Activated naive CD8-positive, alpha-beta T cell treated with anti-CD3 and anti-CD28 coated beads, Interleukin-2, amount 10 ng/mL, durations not matched to agents 7 days and 5 days (primary cell): ENCODE data around the gene IGSF9B. TPM values are rescaled to one million over a fixed set of nuclear protein-coding genes. Genes with fewer than 3 reads are reported as not detected.
"Not testable (repeated sequence)": the region's sequence is repeated elsewhere in the genome, so short reads cannot be mapped to it uniquely, and the experiment has no call there.

Experiments
- ATAC-seq: fragments of 150-1000 bp; cut with Tn5 transposase; one replicate; pipeline ENCODE4 v1.10.0; 2021; ENCODE audit warnings: low read depth, moderate library complexity
- POLR2A ChIA-PET: fragments of 350-600 bp; sonication (Branson Sonifier 250); formaldehyde crosslinking; loops from one replicate; lab custom pipeline; 2021; ENCODE audit warnings: antibody characterized with exemption; lab: Charles Lee
- DNase-seq: peaks from one replicate; pipeline ENCODE4 v3.0.0; 2021
- H3K27ac Mint-ChIP-seq: one replicate; pipeline ENCODE4 v1.8.0; 2022; ENCODE audit warnings: mild to moderate bottlenecking, mixed read lengths
- H3K27me3 Mint-ChIP-seq: one replicate; pipeline ENCODE4 v1.8.0; 2022; ENCODE audit warnings: mild to moderate bottlenecking, moderate library complexity, mixed read lengths
- H3K36me3 Mint-ChIP-seq: one replicate; pipeline ENCODE4 v1.8.0; 2021; ENCODE audit warnings: mild to moderate bottlenecking, mixed read lengths
- H3K4me1 Mint-ChIP-seq: one replicate; pipeline ENCODE4 v1.8.0; 2021; ENCODE audit warnings: mixed read lengths
- H3K4me3 Mint-ChIP-seq: one replicate; pipeline ENCODE4 v1.8.0; 2022; ENCODE audit warnings: mild to moderate bottlenecking, moderate library complexity, mixed read lengths
- H3K9me3 Mint-ChIP-seq: one replicate; pipeline ENCODE4 v1.8.0; 2021; ENCODE audit warnings: mixed read lengths
- total RNA-seq, 2 experiments: library from RNA; stranded (reverse); gene quantifications; one replicate each; pipeline ENCODE4 v1.2.3, GENCODE V29; 2021

Gene IGSF9B, protein sequence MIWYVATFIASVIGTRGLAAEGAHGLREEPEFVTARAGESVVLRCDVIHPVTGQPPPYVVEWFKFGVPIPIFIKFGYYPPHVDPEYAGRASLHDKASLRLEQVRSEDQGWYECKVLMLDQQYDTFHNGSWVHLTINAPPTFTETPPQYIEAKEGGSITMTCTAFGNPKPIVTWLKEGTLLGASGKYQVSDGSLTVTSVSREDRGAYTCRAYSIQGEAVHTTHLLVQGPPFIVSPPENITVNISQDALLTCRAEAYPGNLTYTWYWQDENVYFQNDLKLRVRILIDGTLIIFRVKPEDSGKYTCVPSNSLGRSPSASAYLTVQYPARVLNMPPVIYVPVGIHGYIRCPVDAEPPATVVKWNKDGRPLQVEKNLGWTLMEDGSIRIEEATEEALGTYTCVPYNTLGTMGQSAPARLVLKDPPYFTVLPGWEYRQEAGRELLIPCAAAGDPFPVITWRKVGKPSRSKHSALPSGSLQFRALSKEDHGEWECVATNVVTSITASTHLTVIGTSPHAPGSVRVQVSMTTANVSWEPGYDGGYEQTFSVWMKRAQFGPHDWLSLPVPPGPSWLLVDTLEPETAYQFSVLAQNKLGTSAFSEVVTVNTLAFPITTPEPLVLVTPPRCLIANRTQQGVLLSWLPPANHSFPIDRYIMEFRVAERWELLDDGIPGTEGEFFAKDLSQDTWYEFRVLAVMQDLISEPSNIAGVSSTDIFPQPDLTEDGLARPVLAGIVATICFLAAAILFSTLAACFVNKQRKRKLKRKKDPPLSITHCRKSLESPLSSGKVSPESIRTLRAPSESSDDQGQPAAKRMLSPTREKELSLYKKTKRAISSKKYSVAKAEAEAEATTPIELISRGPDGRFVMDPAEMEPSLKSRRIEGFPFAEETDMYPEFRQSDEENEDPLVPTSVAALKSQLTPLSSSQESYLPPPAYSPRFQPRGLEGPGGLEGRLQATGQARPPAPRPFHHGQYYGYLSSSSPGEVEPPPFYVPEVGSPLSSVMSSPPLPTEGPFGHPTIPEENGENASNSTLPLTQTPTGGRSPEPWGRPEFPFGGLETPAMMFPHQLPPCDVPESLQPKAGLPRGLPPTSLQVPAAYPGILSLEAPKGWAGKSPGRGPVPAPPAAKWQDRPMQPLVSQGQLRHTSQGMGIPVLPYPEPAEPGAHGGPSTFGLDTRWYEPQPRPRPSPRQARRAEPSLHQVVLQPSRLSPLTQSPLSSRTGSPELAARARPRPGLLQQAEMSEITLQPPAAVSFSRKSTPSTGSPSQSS (N-terminal part only)
- 10 to 100 TPM; 91.8 to 99.7 TPM for total RNA-seq

DNA sequence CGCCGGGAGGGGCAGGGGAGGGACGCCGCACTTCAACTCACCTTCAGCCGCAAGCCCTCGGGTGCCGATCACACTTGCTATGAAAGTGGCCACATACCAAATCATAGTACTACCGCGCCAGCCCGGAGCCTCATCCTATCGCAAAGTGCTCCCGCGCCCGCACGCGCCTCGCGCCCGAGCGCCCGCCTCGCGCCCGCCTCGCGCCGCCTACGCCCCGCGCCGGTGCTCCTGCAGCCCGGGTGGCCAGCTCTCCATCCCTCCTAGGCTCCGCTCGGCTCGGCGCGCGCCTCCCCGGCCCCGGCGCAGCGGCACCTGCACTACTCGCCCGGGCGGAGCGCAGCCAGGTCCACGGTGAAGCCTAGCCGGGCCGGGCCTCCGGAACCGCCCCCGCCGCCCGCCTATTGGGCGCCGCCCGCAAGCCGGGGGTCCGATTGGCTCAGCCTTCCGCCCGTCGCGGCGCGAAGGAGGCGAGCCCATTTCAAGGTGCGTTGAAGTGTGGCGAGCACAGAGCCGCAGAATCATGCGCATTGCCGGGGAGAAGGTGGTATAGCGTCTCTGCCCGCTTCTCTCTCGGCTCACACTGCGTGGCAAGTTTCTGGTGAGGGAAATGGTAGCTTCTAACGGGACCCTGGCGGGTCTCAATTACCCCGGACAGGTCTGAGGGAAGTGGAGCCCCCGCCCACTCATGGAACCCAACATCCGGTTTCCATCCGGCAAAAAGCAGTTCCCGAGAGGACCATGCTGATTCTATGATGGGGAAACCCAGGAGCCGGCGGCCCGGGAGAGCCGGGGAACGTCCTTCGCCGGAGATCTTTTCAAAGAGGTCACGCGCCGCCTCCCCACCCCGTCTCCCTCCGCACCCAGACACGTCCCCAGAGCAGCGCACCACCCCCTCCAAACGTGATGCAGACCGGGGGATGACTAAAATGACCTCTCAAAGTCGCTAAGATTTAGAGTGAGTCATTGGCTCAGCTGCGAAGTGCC is at the start of gene IGSF9B:
Gene IGSF9B, minus strand, starts transcription at position 319 of the 984 bp plus-strand sequence. Its CDS starts 214 bp downstream, at position 105.
- POLR2A ChIA-PET = interaction anchor here (1.1 to 3.3 kb wide), 3 partner anchors 10 to 77 kb away, joined by 3 to 39 read pairs (median 7); no protein-coding TSS in a partner anchor
- H3K9me3 Mint-ChIP-seq = no peaks in the 10 kb centered on the region
- H3K36me3 Mint-ChIP-seq = peaks cover 5% of the 10 kb centered on the region
- H3K27ac Mint-ChIP-seq = peak within 1 kb of the TSS; percentile 83
- peak within 1 kb of the TSS; percentile 89 for H3K4me3 Mint-ChIP-seq
- ATAC-seq (peak; percentile 94), DNase-seq (peak; percentile 97)
- H3K4me1 Mint-ChIP-seq = peaks cover 44% of the 10 kb centered on the region
- H3K27me3 Mint-ChIP-seq = peaks cover 16% of the 10 kb centered on the region

DNA sequence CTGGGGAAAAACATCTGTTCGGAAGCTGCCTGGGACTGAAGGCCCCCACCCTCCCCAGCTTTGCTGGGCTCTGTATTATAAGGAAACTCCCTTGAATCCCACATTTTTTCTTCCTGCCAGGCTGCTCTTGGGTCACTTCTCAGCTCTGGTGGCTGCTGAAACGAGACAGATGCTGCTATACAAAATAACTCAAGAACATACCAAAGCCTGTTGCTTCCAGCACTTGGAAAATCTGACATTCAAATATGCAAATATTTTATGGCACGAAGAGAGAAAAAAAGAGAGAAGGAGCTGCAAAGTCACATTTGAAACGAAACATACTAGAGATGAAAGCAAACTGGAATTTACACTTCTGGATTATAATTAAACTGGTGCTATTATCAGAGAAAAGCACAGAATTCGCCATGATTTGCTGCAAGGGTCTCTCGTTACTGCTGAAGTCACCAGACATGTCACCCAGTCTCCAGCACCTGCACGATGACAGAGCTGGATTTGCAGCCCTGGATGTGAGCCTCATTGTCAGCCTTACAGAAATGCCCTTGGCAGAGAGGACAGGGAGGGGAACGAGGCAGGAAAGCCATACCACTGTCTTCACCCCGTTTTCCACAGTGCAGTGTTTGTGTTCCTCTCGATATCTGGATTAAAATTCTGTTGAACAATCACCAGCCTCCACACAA is 47.9 kb upstream of the IGSF9B start:
- Mint-ChIP-seq H3K27me3 (peaks cover 2% of the 10 kb centered on the region), H3K27ac (no peak overlapping the region), H3K9me3 (no peaks in the 10 kb centered on the region), H3K4me3 (no peak overlapping the region), H3K36me3 (no peaks in the 10 kb centered on the region), H3K4me1 (no peaks in the 10 kb centered on the region)
- ATAC-seq (no peak), DNase-seq (no peak)
- POLR2A ChIA-PET = no interaction called here

DNA sequence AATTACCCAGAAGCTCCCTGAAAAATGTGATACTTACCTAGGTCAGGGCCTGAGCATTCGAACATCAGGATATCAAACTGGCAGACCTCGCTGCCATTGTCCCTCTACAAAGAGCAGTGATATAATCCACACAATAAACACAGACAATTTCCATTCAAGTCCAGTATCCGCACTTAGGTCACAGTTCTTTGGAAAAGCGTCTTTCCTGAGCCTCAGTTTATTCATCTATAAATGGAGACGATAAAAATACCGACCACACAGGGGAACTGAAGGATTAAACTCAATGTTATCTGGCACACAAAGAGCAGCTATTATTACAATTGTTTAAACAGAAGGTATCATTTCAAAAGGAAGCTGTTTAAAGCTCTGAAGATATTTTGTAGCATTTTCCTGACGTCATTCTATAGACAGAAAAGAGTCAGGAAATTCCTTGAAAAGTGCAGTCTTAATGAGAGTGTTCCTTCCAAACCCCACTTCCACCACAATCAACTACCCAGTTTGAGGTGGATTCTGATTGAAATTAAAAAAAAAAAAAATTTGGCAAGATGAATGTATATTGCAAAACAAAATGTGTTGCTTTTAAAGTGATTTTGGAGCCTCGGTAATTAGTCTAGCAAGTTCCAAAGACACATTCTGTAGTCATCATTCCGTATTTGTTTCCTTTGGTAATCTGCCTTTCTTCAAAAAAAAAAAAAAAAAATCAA is 47.2 kb upstream of the IGSF9B start:
- no peak for DNase-seq
- ATAC-seq = no peak
- Mint-ChIP-seq H3K27ac (no peak overlapping the region), H3K4me3 (no peak overlapping the region), H3K27me3 (no peaks in the 10 kb centered on the region), H3K36me3 (no peaks in the 10 kb centered on the region), H3K9me3 (no peaks in the 10 kb centered on the region), H3K4me1 (no peaks in the 10 kb centered on the region)
- POLR2A ChIA-PET = no interaction called here

DNA sequence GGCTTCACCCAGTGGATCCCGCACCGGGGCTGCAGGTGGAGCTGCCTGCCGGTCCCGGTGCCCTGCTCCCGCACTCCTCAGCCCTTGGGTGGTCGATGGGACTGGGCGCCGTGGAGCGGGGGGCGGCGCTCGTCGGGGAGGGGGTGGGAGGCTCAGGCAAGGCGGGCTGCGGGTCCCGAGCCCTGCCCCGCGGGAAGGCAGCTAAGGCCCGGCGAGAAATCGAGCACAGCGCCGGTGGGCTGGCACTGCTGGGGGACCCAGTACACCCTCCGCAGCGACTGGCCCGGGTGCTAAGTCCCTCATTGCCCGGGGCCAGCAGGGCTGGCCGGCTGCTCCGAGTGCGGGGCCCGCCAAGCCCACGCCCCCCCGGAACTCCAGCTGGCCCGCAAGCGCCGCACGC is 46.1 kb upstream of the IGSF9B start:
- H3K36me3 Mint-ChIP-seq, H3K27ac Mint-ChIP-seq, POLR2A ChIA-PET, H3K4me3 Mint-ChIP-seq, ATAC-seq, H3K4me1 Mint-ChIP-seq, DNase-seq, H3K9me3 Mint-ChIP-seq, H3K27me3 Mint-ChIP-seq: not testable (repeated sequence)

DNA sequence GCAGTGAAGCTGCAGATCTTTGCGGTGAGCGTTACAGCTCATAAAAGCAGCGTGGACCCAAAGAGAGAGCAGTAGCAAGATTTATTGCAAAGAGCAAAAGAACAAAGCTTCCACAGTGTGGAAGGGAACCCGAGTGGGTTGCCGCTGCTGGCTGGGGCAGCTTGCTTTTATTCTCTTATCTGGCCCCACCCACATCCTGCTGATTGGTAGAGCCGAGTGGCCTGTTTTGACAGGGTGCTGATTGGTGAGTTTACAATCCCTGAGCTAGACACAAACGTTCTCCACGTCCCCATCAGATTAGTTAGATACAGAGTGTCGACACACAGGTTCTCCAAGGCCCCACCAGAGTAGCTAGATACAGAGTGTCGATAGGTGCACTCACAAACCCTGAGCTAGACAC is 45.6 kb upstream of the IGSF9B start:
- H3K36me3 Mint-ChIP-seq, ATAC-seq, H3K27ac Mint-ChIP-seq, POLR2A ChIA-PET, H3K27me3 Mint-ChIP-seq, H3K4me3 Mint-ChIP-seq, H3K4me1 Mint-ChIP-seq, DNase-seq, H3K9me3 Mint-ChIP-seq: not testable (repeated sequence)

DNA sequence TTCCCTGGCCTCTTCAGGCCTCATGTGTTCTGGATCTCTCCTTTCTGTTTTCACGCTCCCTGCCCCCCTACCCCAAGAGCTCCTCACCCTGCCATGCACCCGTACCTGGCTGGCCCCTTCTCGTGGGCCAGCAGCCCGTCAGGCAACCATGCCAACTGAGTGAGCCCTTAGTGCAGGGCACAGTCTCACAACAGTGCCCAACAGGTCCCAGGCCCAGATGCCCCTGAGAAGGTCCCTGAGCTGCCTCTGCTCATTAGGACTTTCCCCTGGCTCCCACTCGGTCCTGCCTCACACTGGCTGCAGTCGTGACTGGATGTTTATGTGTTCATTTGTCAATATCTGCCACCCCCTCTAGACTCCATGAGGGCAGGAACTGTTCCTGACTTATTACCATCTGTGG is 44.8 kb upstream of the IGSF9B start:
- H3K27me3 Mint-ChIP-seq = no peaks in the 10 kb centered on the region
- no peaks in the 10 kb centered on the region for H3K9me3 Mint-ChIP-seq
- POLR2A ChIA-PET = no interaction called here
- H3K27ac Mint-ChIP-seq = no peak overlapping the region
- H3K36me3 Mint-ChIP-seq = no peaks in the 10 kb centered on the region
- no peak overlapping the region for H3K4me3 Mint-ChIP-seq
- no peaks in the 10 kb centered on the region for H3K4me1 Mint-ChIP-seq
- ATAC-seq (no peak), DNase-seq (no peak)

DNA sequence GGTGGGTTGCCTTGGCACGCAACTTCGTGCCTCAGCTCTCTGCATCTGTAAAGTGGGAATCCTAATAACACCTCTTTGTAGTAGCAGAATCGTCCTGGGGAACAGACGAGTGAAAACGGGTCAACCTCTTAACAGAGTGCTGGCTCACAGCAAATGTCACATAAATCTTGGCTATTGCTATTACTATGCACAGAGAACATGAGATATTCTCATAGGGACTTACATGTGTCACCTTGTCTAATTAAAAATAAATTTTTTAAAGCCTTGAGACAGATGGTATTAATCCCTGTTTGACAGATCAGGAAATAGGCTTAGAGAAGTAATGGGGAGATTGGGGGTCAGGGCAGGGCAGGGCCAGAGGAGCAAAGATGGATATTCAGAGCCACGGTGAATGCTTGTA is 44.3 kb upstream of the IGSF9B start:
- DNase-seq (no peak), ATAC-seq (no peak)
- H3K27me3 Mint-ChIP-seq = no peaks in the 10 kb centered on the region
- POLR2A ChIA-PET = no interaction called here
- H3K9me3 Mint-ChIP-seq = no peaks in the 10 kb centered on the region
- no peak overlapping the region for H3K4me3 Mint-ChIP-seq
- H3K4me1 Mint-ChIP-seq = no peaks in the 10 kb centered on the region
- H3K36me3 Mint-ChIP-seq = no peaks in the 10 kb centered on the region
- no peak overlapping the region for H3K27ac Mint-ChIP-seq

DNA sequence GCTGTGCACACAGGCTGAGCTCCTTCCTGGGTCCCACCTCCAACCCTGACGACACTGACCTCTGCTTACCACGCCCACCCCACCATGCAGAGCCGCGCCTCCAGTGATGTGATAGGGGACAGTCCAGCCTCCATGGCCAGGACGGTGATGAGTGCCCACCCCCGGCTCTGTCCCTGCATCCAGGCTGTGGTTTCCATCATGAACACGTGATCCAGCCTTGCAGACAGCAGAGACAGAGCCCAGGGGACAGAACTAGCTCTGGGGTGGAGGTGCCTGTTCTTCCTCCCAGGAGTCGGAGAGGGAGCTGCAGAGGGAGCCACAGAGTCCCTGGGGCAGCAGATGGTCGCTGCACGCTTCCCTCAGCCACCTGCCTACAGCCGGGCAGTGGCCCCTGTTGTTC is 42.6 kb upstream of the IGSF9B start:
- peaks cover 4% of the 10 kb centered on the region for H3K4me1 Mint-ChIP-seq
- H3K36me3 Mint-ChIP-seq = no peaks in the 10 kb centered on the region
- H3K27me3 Mint-ChIP-seq = no peaks in the 10 kb centered on the region
- POLR2A ChIA-PET = no interaction called here
- DNase-seq = no peak
- H3K27ac Mint-ChIP-seq = no peak overlapping the region
- H3K4me3 Mint-ChIP-seq = no peak overlapping the region
- ATAC-seq = no peak
- no peaks in the 10 kb centered on the region for H3K9me3 Mint-ChIP-seq

DNA sequence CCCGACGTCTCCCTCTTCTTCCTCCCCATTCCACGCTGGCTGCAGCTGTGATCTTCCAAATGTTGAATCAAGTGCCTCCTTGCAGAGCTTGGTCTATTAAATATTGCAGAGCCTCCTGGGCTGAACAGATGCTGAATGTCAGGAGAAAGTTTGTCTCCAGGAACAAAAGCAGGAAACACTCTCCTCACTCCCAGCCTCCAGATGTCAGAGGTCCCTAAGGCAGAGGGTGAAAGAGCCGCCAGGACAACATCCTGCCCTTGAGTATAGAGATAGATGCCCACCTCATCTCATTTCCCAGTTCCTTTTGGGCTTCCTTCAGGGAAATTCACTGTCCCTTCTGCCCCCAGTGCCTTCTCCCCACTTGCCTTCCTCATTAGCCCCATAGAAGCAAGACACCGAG is 40.8 kb upstream of the IGSF9B start:
- peaks cover 4% of the 10 kb centered on the region for H3K4me1 Mint-ChIP-seq
- no peaks in the 10 kb centered on the region for H3K9me3 Mint-ChIP-seq
- DNase-seq = no peak
- H3K4me3 Mint-ChIP-seq = no peak overlapping the region
- no peaks in the 10 kb centered on the region for H3K36me3 Mint-ChIP-seq
- H3K27me3 Mint-ChIP-seq = peaks cover 3% of the 10 kb centered on the region
- POLR2A ChIA-PET = no interaction called here
- no peak for ATAC-seq
- H3K27ac Mint-ChIP-seq = no peak overlapping the region

DNA sequence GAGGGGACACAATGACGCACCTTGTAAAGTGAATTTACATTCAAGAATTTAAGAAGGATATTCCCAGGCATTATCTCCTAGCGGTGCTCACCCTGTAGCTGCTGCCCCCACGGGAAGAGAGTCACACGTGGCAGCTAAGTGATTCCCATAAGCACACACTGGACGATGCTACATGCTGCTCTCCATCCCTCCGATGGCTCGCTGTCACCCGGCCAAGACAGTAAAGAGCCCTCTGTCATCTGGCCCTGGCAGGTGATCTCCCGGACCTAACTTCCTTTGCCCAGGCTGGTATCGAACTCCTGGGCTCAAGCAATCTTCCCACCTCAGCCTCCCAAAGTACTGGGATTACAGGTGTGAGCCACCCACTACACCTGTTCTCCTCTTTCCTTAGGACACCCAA is 39.9 kb upstream of the IGSF9B start:
- H3K4me3 Mint-ChIP-seq = no peak overlapping the region
- no peaks in the 10 kb centered on the region for H3K36me3 Mint-ChIP-seq
- POLR2A ChIA-PET = no interaction called here
- H3K27me3 Mint-ChIP-seq = peaks cover 3% of the 10 kb centered on the region
- no peak for DNase-seq
- no peak for ATAC-seq
- peaks cover 4% of the 10 kb centered on the region for H3K4me1 Mint-ChIP-seq
- H3K27ac Mint-ChIP-seq = no peak overlapping the region
- H3K9me3 Mint-ChIP-seq = no peaks in the 10 kb centered on the region

DNA sequence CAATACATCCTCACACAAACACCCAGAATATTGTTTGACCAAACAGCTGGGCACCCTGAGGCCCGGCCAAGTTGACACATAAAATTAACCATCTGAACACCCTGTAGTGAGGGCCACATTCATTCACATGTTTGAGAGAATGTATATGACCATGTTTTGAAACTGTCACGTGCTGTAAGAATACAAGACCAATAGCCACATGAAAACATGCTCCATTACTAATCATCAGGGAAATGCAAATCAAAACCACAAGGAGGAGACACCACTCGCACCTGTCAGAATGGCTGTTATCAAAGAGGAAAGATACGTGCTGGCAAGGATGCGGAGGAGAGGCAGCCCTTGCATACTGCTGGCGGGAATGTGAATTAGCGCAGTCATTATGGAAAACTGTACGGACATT is 38.3 kb upstream of the IGSF9B start:
- DNase-seq (no peak), ATAC-seq (no peak)
- Mint-ChIP-seq H3K4me1 (peaks cover 16% of the 10 kb centered on the region), H3K4me3 (no peak overlapping the region), H3K36me3 (no peaks in the 10 kb centered on the region), H3K27ac (no peak overlapping the region), H3K27me3 (peaks cover 3% of the 10 kb centered on the region), H3K9me3 (no peaks in the 10 kb centered on the region)
- POLR2A ChIA-PET = no interaction called here
